Measurements from ENCODE around the gene TCEAL4. TPM values are rescaled to one million over a fixed set of nuclear protein-coding genes. Genes with fewer than 3 reads are reported as not detected.

Gene TCEAL4
- total and polyA plus RNA-seq, 10 donors = 38.5 to 157 (median 68.0) TPM

DNA sequence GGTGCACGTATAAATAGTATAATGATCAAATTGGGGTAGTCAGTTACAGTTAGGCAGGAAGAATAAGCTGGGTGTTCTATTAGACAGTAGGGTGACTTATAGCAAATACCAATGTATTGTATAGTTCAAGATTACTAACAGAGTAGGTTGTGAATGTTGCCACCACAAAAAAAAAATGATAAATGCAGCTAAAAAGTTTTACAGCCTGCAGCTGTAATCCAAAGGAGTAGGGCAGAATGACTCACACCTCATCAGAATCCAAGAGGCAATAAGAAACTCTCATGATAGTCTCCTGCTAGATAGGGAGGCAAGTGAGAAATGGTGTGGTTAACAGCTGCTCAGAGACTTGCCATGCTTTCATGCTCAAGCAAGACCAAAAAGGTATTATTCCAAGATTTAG, 19.6 kb upstream of the TCEAL4 start:
- TF ChIP-seq CTCF (IDR thresholded peaks at IDR 0.05 in 8 of 11, conservative IDR thresholded peaks at IDR 0.05 in 3 of 11) (no peak), POLR2A (IDR thresholded peaks at IDR 0.05) (no peak), POLR2AphosphoS5 (IDR thresholded peaks at IDR 0.05) (no peak)
- no peak for DNase-seq
- WGBS, 5 donors = 35 to 78% (median 67%) methylated on average over 1 of the region's 1 CpG

GRCh38 chrX:103571121-103571520, 14.2 kb upstream of the TCEAL4 start:
- Histone ChIP-seq H3K27ac (no peak overlapping the region), H3K36me3 (no peaks in the 10 kb centered on the region), H3K27me3 (replicated peaks in 1 of 7) (no peaks in the 10 kb centered on the region), H3K4me3 (no peak overlapping the region), H3K4me1 (no peaks in the 10 kb centered on the region), H3K9me3 (no peaks in the 10 kb centered on the region)
- WGBS, 5 donors = 83 to 93% (median 88%) methylated on average over 6 of the region's 6 CpGs
- intact Hi-C loops (cut with DNase I; ENCODE audit: low total_unique reads) = no loop called here
- TF ChIP-seq POLR2A (IDR thresholded peaks at IDR 0.05) (no peak), CTCF (IDR thresholded peaks at IDR 0.05 in 8 of 11, conservative IDR thresholded peaks at IDR 0.05 in 3 of 11) (no peak), POLR2AphosphoS5 (IDR thresholded peaks at IDR 0.05) (no peak)
- DNase-seq = no peak

More for the DNA sequence above, 19.6 kb upstream of the TCEAL4 start:
- Histone ChIP-seq H3K4me1 (no peaks in the 10 kb centered on the region), H3K27ac (no peak overlapping the region), H3K36me3 (no peaks in the 10 kb centered on the region), H3K27me3 (replicated peaks in 1 of 7) (no peaks in the 10 kb centered on the region), H3K4me3 (no peak overlapping the region), H3K9me3 (no peaks in the 10 kb centered on the region)
- intact Hi-C loops (cut with DNase I; ENCODE audit: low total_unique reads) = no loop called here

DNA sequence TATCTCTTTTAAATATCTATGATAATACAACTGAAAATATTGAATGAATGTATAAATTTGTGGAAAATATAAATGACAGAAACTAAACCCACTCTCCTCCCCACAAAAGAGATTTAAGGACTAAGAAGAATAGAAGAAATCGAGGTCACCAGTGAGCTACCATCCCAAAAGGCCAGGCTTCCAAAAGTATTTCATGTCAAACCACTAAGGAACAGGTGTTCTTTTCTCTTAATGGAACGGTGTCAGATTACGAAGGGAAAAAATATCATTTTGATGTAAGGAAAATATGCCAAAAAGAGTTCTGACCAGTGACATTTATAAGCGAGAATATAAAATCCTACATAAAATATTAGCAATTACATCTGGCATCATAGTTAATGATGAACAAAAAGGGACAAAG, 13.6 kb upstream of the TCEAL4 start:
- no peaks in the 10 kb centered on the region for H3K9me3 ChIP-seq
- TF ChIP-seq POLR2A (IDR thresholded peaks at IDR 0.05) (no peak), CTCF (IDR thresholded peaks at IDR 0.05 in 8 of 11, conservative IDR thresholded peaks at IDR 0.05 in 3 of 11) (no peak), POLR2AphosphoS5 (IDR thresholded peaks at IDR 0.05) (no peak)
- H3K4me3 ChIP-seq = no peak overlapping the region
- intact Hi-C loops (cut with DNase I; ENCODE audit: low total_unique reads) = no loop called here
- H3K36me3 ChIP-seq = no peaks in the 10 kb centered on the region
- WGBS, 5 donors = 70 to 86% (median 85%) methylated on average over 4 of the region's 4 CpGs
- no peak for DNase-seq
- no peak overlapping the region for H3K27ac ChIP-seq
- no peaks in the 10 kb centered on the region for H3K4me1 ChIP-seq
- H3K27me3 ChIP-seq (replicated peaks in 1 of 7) = no peaks in the 10 kb centered on the region

- H3K4me3 ChIP-seq = no peak overlapping the region
- no peaks in the 10 kb centered on the region for H3K9me3 ChIP-seq
- H3K4me1 ChIP-seq = no peaks in the 10 kb centered on the region
- H3K27ac ChIP-seq = no peak overlapping the region
- TF ChIP-seq POLR2A (IDR thresholded peaks at IDR 0.05) (no peak), CTCF (IDR thresholded peaks at IDR 0.05 in 8 of 11, conservative IDR thresholded peaks at IDR 0.05 in 3 of 11) (no peak), POLR2AphosphoS5 (IDR thresholded peaks at IDR 0.05) (no peak)
- intact Hi-C loops (cut with DNase I; ENCODE audit: low total_unique reads) = no loop called here
- DNase-seq = no peak
- no peaks in the 10 kb centered on the region for H3K36me3 ChIP-seq
- H3K27me3 ChIP-seq (replicated peaks in 1 of 7) = no peaks in the 10 kb centered on the region
- 53 to 93% (median 91%) methylated on average over 1 of the region's 1 CpG for WGBS, 5 donors
Observed at GRCh38 chrX:103573202-103573601, 12.1 kb upstream of the TCEAL4 start.
